Measurements from ENCODE around the gene CD63.

The CD63 gene

DNA sequence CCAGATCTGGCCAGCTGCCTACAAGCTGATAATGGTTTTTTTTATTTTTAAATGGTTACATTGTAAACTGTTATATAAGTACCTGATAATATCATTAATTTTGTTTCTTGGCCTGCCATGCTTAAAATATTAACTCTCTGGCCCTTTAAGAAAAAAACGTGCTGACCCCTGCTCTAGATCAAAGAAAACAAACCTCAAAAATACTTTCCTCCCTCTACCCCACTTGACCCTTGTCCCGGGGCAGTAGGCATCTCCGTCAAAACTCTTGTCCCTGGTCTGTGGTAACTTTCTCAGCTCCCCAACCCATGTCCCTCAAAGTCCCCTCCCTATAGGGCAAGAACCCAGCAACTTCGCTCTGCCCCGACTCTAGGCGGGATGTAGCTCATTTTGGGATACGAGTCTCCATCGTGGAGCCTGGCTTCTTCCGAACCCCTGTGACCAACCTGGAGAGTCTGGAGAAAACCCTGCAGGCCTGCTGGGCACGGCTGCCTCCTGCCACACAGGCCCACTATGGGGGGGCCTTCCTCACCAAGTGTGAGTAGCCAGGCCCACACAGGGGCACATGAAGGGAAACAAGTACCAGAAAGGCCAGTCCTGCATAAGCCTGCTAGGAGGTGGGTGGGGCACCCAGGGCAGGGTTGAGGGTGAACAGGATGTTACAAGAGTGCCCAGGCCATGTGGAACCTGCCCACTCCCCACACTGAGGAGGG, 5.1 kb downstream of the CD63 start:
- in situ Hi-C loops (cut with MboI; ENCODE audit: low sequenced_read_pairs) = no loop called here

DNA sequence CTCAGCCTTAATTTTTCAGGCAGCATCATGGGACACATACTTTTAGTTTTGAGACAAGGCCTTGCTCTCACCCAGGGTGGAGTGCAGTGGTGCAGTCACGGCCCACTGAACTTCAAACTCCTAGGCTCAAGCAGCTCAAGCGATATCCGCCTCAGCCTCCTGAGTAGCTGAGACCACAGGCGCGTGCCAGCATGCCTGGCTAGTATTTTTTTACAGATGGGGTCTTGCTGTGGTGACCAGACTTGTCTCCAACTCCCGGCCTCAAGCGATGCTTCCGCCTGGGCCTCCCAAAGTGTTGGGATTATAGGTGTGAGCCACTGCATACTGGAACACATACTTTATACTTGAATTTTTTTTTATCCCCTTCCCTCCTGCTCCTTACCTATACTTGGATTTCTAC, 5.9 kb downstream of the CD63 start:
- in situ Hi-C loops (cut with MboI; ENCODE audit: low sequenced_read_pairs) = no loop called here

DNA sequence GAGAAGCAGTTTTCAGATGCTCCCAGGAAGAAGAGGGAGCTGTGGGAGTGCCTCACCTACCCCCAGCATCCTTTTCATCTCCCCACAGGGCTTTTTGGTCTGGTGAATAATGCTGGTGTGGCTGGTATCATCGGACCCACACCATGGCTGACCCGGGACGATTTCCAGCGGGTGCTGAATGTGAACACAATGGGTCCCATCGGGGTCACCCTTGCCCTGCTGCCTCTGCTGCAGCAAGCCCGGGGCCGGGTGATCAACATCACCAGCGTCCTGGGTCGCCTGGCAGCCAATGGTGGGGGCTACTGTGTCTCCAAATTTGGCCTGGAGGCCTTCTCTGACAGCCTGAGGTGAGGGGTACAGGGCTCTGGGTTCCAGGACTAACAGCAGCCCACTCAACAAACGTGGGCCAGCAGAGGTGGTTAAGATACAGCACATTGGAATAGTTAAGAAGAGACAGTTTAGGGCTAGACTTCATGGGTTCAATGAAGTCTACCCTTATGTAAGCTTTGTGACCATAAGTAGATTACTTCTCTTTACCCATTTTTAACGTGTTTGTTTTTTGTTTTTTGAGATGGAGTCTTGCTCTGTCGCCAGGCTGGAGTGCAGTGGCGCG, 7.1 kb downstream of the CD63 start:
- in situ Hi-C loops (cut with MboI; ENCODE audit: low sequenced_read_pairs) = no loop called here

DNA sequence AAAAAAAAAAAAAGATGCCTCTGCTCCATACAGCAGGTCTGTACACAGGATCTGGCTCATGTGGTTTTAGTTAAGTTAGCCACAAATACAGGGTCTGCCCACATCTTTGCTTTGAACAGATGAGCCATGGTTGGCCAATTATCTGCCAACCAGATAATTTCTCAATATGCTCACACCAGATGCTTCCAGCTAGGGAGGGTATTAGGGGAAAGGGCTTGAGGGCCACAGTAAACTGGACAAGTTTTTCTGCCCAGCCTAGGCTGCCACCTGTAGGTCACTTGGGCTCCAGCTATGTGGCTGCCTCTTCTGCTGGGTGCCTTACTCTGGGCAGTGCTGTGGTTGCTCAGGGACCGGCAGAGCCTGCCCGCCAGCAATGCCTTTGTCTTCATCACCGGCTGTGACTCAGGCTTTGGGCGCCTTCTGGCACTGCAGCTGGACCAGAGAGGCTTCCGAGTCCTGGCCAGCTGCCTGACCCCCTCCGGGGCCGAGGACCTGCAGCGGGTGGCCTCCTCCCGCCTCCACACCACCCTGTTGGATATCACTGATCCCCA, 7.8 kb downstream of the CD63 start:
- in situ Hi-C loops (cut with MboI; ENCODE audit: low sequenced_read_pairs) = no loop called here

DNA sequence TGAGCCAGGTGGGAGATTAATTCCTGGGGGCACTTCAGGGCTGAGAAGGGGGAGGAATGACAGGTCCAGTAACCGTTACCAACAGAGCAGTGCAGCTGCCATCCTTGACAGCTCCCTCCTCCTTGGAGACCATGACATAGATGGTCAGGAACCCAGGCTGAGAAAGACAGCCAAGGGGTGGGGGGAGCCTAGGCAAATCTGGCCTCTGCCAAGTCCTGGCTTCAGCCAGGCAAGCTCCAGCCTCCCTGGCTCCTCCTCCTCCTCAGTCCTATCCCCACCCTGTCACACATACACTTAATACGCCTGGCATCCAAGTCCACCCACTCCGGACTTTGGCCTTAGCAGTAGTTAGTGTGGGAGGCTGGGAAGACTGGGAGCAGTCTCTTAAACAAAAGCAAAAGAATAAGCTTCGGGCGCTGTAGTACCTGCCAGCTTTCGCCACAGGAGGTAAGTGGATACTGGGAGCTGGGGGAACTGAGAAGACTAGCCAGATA, 8.7 kb downstream of the CD63 start, which contains the start of gene RDH5:
Gene RDH5 (plus strand): TSS at position 323 of the 494 bp plus-strand sequence. CDS start 792 bp downstream, outside the sequence.
- in situ Hi-C loops (cut with MboI; ENCODE audit: low sequenced_read_pairs) = no loop called here

DNA sequence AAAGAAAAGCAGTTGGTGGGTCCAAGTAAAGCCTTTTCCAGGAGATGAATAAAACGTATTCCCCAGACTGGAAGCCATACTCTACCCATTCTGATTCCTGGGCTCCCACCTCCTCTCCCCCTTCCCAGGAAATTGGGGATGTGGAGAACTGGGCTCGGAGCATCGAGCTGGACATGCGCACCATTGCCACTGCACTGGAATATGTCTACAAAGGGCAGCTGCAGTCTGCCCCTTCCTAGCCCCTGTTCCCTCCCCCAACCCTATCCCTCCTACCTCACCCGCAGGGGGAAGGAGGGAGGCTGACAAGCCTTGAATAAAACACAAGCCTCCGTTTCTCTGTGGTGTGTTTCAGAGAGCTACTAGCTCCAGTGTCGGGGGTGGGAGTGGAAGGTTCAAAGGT, 9.4 kb downstream of the CD63 start:
- in situ Hi-C loops (cut with MboI; ENCODE audit: low sequenced_read_pairs) = no loop called here

DNA sequence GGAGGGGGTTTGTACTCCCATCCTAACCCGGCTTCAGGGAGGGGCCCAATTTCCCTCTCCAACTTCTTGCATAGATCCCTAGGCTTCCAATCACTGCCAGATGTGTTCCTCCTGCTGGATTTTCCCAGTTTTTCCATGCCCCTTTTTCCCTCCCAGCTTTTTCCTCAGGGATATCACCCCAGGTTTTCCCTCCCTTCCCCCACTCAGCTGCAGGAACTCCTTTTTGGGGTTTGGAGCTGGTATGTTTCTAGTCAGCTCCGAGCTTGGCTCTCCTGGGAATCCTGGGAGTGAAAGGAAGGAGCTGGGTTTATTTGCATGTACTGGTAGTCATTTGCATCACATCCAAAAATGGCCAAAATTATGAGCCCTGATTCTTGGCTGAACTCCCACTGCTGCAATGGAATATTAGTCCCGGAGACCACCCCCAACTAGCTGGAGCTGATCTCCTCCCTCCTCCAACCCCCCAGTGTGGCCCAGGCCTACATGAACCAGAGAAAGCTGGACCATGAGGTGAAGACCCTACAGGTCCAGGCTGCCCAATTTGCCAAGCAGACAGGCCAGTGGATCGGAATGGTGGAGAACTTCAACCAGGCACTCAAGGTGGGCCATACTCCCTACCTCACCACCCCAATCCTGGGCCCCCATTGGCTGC, 10.1 kb downstream of the CD63 start:
- in situ Hi-C loops (cut with MboI; ENCODE audit: low sequenced_read_pairs) = no loop called here

DNA sequence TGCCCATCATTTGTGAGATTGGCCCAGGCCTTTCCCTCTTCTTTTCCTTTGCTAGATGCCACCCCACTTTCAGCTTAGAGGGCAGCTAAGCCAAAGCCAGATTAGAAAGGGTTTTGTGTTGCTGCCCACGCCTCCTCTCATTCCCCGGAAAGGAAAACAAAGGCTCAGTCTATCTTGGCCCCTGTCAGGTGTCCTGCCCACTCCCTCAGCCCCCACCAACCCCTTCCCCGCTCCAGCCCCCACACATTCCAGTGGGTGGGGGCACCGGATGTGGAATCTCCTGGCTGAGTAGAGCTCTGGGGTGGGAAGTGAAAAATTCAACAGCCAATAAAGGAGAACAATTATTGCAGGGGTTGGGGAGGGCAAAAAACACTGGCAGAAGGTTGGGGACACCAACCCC, 10.8 kb downstream of the CD63 start:
- in situ Hi-C loops (cut with MboI; ENCODE audit: low sequenced_read_pairs) = no loop called here

DNA sequence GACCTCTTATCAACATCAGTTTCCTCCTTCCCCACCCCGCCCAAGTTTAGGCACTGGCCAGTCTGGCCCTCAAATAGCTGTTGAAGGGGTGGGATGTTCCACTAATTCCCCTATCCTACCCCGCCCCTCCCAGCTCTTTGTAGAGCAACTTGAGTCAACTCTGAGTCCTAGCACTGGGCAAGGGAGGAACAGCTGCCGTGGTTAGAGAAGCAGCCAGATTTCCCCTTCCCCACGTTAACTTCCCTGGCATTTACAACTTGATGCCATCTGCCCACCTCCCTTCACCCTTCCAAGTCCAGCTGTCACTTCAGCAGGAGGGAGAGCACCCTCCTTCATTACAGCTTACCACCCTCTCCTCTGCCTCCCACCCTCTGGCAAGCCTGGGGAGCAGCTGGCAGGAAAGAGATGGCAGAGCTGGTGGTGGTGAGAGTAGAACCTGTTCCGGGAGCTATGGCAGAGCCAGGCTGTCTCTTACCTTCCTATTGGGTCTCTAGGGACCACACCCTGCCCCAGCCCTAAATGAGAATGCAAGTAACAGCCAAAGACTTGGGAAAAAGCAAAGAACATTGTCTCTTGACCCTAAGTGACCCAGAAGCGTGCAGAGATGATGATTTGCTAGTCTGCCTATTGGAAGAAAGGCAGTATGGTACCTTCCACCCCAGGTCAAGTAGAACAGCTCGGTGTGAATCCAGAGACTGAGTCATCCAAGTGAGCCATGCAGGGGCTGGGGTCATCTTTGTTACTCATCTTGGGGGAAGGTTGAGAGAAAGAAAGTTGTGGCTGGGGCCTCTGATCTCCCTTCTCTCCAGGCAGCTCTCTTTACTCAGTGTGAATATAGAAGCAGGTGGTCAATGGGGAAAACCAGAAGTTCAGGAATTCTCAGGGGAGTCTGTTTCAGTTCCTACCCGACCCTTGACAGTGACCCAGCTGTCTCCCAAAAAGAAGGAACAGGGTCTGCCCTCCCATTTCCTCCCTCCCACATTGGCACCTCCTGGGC, 11.5 kb downstream of the CD63 start:
- in situ Hi-C loops (cut with MboI; ENCODE audit: low sequenced_read_pairs) = no loop called here

DNA sequence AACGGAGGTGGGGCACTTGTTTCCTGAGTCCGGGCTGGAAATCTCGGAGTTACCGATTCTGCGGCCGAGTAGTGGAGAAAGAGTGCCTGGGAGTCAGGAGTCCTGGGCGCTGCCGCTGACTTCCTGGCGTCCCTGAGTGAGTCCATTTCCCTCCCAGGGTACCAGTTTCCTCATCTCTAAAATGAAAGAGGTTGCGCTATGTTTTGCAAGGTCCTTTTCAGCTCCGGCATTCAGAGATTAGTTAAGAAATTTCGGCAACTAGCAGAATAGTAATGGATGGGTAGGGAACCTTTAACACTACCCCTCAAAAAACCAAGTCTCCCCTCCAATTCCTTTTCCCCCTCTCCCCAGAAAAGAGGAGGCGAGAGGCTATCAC, 12.2 kb downstream of the CD63 start:
- in situ Hi-C loops (cut with MboI; ENCODE audit: low sequenced_read_pairs) = no loop called here

DNA sequence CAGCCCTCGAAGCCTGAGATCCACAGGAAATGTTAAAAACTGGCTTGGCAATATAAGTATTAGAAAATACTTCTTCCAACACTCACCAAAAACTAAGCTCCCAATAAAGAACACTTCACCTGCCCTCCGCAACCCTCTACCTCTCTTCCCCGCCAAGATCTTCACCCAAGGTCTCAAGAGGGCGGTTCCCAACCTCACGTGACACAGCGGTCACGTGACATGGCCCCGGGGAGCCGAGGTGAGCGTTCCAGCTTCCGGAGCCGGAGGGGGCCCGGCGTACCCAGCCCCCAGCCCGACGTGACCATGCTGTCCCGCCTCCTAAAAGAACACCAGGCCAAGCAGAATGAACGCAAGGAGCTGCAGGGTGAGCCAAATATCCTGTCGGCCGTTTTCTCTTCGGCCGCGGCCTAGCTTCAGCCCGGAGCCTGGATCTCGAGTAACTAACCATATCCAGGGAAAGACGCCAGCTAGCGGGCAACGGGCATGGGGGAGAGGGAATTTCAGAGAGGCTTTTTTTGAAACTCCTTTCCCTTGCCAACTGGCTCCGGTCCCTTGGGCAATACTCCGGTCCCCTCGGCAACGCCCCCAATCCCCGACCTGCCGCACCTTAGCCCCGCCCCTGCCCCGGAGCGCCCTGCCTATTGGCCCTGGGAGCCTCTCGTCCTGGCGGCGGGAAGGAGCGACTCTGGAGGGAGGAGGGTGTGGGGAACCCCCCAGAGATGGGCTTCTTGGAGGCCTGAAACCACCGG, 12.8 kb downstream of the CD63 start, which contains the start of gene BLOC1S1:
Gene BLOC1S1 (plus strand): TSS at position 214 of the 749 bp plus-strand sequence. CDS start 6 bp downstream, at position 220.
- in situ Hi-C loops (cut with MboI; ENCODE audit: low sequenced_read_pairs) = no loop called here

DNA sequence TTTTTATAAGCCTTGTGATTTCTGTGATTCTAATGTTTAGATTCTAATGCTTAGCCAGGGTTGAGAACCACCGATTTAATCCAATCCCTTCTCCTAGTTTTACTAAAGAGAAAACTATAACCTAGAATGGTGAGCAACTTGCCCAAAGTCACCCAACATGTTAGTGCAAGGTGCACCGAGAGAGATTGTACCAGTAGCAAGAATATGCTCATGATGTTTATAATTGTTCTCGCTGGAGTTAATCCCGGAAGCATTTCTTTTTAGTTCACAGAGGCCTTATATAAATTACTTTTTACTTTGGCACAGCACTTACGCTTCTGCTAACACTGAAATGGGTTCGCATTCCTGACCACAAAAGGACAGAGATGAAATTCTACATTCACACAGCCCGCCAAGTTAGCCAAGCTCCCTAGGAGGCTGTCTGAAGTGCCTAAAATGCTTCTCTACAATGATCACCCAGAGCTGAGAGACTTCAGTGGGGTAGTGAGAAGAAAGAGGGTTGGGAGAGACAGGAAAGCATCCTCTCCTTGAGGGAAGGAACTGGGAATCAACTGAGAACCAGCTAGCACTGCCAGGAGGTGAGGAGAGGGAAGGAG, 13.5 kb downstream of the CD63 start:
- in situ Hi-C loops (cut with MboI; ENCODE audit: low sequenced_read_pairs) = no loop called here

DNA sequence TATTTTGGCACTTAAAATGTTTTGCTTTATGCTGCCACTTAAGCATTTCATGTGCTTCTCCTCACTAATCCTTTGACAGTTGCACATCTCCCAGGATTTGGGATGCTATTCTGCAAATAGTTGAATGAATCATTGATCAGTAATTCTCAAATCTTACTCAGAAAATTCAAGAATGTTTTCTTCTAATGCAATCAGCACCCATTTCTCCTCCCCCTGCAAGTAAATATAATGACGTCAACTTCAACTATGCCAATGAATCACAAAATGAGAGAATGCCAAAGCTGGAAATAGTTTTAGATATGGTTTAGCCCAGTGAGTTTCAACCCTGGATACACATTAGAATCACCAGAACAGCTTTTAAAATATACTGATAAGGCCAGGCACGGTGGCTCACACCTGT, 15.1 kb downstream of the CD63 start:
- in situ Hi-C loops (cut with MboI; ENCODE audit: low sequenced_read_pairs) = no loop called here

DNA sequence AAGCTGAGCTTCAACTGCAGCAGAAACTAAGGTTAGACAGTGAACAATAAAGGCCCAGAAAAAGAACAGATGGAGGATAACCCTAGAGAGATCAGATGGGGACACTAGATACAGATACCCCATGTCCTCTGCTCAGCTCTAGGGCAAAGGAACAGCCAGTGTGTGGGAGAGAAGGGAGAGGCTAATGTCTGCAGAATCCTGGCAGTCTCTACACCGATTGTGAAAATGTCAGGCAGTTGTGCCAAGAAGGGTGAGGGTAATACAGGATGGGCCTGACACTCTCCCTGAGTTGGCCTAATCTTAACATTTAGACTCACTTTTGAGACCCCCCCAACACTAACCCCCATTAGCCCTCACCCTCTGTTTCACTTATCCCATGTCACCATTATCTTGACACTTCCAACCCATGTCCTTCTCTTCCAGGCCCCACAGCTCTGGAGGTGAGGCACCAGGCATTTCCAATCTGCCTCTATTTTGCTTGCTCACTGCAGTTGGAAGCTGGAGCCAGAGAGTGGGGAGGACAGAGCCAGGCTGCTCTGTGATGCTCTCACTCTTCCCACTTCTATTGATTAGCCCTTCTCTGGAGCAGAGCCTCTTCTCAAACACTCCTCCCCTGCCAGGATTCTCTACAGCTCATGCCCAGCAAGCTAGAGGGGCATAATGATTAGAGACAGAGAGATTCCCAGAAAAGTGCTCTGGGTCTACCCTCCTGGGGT, 16.0 kb downstream of the CD63 start:
- in situ Hi-C loops (cut with MboI; ENCODE audit: low sequenced_read_pairs) = no loop called here

DNA sequence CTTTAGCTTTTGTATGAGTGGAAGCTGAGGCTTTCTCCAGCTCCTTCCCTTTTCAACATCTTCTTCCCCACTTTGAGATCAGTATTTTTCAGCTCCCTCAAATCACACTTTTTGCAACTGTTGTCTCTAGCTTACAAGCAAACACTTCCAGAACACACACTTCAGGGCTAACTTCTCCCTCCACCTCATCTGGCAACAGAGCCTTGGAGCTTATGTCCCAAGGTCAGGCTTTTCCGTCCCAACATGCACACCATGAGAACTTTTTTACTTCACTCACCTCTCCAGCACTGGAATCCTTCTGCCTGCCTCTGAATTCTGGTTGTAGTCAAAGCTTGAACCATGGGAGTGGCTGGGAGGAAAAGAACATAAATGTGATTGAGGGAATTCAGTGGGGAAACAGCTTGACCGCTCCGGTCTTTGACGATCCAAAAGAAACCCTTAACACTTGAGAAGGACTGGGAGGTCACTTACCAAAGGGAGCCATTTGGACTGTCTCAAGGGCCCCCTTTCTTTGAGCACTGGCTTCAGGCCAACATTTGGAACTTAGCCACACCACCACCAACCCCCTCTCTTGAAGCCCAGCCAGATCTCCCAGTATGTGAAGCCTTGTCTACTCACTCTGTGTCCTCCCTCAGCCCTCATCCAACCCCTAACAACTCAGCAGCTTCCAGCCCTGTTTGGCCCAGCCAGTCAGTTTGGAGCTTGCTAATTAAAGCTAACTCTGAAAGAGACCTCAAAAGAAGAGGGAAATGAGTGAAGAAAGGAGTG, 16.8 kb downstream of the CD63 start:
- in situ Hi-C loops (cut with MboI; ENCODE audit: low sequenced_read_pairs) = no loop called here

DNA sequence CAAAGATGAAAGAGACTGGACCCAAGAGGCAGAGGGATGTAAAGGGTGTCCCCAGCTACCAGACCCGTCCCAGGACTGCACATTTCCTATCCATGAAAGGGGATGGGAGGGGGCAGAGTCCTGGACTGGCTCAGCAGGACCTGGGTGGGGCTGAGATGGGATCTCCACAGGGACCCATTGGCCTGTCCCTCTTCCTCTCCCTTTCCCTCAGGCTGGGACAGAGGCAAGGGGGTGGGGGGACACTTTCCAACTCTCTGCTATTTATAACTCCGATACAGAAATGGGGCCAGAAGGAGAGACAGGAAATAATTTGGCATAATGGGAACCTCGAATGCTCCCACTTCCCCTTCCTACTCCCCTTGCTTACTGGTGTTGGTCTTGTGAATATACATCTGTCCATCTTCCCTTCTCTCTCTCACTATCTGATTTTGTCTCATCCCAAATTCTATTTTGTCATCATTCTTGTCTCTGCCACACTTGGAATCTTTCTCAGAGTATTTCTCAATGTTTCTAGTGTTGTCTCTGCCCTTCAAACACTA, 20.0 kb downstream of the CD63 start:
- in situ Hi-C loops (cut with MboI; ENCODE audit: low sequenced_read_pairs) = no loop called here

DNA sequence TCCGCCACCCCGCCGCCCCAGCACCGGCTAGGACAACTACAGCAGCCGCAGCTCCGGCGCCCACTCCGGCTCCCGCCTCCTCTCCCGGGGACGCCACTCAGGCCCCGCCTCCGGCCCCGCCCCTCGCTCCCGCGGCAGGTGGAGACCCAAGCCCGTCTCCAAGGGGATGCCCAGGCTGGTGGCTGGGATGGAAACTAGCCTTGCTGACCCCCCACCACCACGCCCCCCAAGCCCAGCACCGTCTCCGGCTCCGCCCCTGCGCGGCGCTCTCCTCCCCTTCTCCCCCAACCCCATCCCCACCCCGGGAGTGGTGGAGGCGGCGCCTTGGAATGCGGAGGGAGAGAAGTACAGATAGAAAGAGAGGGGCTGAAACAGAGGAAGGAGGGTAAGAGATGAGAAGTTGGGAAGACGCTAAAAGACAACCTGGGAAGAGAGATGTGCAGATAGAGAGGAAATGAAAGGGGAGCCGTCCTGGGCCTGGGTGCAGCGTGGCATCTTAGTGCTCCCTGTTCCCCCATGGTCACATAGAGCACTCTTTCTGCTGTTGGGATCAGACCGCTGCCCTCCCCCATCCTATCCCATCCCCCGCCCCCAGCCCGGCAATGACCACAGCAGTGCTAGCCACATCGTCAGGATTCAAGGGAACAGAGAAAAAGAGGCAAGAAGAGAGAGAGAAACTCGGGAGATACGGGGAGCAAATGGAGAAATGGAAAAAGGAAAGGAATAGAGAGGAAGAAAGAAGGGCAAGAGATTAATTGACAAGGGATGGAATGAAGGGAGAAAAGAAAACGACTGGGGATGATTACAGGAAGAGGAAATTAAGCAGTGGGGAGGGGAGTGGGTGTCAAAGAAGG, 20.7 kb downstream of the CD63 start, which contains the start of gene ITGA7:
Gene ITGA7 (minus strand): TSS at position 64 of the 854 bp plus-strand sequence. CDS start 222 bp downstream, outside the sequence.
- in situ Hi-C loops (cut with MboI; ENCODE audit: low sequenced_read_pairs) = no loop called here

All from HL-60/S4 (cell line).